DMS 273 treated with DMSO at 0.1 percent for 48 hours (cell line): ENCODE data around the gene MED26.

ENCODE experiments used
- DNase-seq: peaks from one replicate; lab custom pipeline; 2025; lab: John Stamatoyannopoulos, UW

The MED26 gene

DNA sequence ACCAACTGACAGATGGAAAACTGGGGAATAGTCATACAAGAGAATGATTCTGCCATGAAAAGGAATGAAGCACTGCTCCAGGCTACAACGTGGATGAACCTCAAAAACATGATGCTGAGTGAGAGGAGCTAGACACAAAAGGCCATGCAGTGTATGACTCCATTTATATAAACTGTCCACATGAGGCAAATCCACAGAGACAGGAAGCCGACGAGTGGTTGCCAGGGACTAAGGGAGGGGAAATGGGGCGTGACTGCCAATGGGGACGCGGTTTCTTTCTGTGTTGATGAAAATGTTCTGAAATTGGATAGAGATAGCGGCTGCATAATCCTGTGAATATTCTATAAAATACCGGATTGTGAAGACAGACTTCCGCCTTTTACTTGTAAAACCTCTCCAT lies 21.7 kb upstream of the MED26 start:
- no peak for DNase-seq

DNA sequence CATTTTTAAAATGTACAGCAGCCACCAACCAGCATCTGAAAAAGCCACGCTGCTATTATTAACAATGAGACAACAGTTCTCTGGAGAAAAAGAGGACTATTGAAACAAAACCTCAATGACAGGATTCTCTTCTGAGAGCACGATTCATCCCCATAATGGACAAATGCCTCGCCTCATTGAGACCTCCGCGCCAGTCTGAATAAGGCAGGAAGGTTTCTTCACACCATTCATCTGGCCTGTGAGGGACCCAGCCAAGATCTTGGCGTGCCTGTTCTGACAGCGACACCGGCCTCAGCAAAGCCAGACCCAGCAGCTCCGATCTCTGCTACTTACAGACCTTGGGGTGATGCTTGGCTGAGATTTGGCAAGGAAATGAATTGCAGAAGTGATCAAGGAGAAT lies 17.1 kb upstream of the MED26 start:
- no peak for DNase-seq

DNA sequence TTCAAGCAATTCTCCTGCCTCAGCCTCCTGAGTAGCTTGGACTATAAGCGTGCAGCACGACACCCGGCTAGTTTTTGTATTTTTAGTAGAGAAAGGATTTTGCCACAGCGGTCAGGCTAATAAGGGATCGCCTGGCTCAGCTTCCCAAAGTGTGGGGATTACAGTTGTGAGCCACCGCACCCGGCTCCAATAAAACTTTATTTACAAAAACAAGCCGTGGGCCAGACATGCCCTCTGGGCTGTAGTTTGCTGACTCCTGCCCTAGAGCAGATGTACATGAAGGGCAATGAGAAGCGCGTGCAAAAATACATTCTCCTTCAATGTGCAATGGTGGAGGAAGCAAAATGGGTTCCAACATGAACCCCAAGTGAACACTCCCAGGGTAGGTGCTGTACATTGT lies 13.7 kb upstream of the MED26 start:
- no peak for DNase-seq

- DNase-seq, result no peak
Measured at GRCh38 chr19:16640951-16641350, 12.9 kb upstream of the MED26 start.

GRCh38 chr19:16638666-16639065 lies 10.7 kb upstream of the MED26 start:
- no peak for DNase-seq

- DNase-seq, result peak; percentile 38
Measured at GRCh38 chr19:16637535-16637934, 9.5 kb upstream of the MED26 start.

- DNase-seq, result no peak
Measured at GRCh38 chr19:16631465-16631864, 3.5 kb upstream of the MED26 start.

- DNase-seq, result peak; percentile 48
Measured at GRCh38 chr19:16628984-16629691, 1.1 kb upstream of the MED26 start.

DNA sequence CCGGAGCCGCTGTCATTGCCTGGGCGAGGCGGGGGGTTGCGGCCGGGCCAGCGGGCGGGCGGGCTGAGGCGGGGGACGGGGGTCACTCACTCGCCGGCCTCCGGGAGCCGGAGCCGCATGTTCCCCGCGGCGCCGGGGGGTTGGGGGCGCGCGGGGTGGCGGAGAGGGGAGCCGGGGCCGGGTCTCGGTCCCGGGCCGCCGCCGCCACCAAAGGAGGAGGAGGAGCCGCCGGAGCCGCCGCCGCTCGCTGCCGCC lies 149 bp downstream of the MED26 start:
- DNase-seq, result no peak

DNA sequence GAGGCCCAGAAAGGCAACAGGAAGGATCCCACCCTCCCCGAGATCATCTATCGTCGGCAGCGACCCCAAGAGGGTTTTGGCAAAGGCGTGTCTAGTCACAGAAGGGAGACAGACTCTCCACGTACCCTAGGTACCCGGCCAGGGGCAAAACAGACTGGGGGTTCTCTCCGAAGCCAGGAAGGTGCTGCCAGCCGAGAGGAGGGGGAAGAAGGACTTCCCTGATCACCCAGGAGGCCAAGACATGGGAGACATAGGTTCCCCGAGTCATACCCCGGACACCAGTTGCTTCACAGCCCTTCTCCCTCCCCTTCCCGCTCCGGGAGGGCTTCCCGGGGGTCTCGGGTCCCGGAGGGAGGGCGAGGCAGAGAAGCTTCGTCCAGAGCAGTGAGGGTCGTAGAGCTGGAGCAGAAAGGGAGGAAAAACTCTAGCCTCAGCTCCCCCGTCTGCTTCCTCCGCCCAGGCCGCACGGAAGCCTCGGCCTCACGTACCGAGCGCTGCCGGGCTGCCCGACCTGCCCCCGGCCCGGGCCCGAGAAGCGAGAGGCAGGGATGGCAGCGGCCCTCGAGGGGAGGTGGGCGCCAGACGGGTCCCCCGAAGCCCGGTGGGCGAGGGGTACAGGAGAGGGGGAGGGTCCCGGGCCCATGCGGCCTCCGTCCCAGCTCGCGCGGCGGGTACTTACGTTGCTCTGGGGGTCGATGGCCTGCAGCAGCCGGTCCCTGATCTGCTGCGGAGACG lies 644 bp downstream of the MED26 start:
- no peak for DNase-seq

DNA sequence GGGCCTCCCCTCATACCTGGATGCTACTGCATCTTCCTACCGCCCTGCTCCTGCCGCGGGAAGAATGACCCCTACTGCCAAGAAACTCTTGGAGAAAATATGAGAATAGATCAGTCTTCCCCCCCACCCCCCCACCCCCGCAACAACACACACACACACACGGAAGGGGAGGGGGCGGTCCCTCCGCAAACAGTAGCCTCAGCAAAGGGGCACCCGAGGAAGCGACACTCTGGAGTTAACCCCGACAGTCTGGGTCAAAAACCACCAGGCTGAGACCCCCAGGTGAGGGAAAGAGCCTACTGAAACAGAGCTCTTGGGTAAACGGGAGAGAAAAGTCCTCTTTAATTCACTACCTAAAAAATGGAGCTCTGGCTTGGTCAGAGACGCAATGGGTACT lies 1.2 kb downstream of the MED26 start:
- DNase-seq, result no peak

DNA sequence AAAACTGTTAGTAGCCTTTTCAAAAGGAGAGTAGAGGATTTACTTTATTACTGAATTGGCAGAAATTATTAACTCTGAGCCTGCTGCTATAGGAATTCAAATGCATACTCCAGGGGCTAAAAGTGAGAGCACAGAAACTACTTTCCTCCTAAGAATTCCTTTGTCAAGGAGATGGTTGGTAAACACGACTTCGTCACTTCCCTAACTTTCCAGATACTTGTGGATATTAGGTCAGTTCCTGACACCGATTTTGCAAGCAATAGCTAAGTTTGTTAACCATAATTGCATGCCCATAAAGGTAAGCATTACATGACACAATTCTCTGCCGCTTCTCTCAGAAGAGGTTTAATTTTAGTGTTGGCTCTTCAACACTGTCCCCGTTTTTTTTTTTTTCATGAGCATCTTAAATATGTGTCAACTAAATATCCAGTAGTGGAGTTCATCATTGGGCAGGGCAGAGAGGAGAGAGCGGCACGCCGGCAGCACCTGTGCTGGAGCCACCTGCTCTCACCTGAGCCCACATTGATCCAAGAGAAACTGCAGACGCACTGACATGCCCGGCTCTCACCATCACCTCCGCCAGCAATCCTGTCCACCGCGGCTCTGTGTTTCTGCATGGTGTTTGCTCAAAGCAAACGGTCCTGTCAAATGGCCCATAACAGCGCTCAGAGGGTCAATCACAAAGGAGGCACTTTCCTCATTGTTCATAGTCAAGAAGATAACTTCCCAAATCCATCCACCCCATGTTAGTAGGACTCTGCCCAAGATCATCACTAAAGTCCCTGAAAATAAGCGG lies 2.6 kb downstream of the MED26 start:
- no peak for DNase-seq

GRCh38 chr19:16624236-16624635 lies 3.8 kb downstream of the MED26 start:
- no peak for DNase-seq

- no peak for DNase-seq
Measured at GRCh38 chr19:16623576-16623975, 4.4 kb downstream of the MED26 start.

- no peak for DNase-seq
Measured at GRCh38 chr19:16623066-16623465, 4.9 kb downstream of the MED26 start.

DNA sequence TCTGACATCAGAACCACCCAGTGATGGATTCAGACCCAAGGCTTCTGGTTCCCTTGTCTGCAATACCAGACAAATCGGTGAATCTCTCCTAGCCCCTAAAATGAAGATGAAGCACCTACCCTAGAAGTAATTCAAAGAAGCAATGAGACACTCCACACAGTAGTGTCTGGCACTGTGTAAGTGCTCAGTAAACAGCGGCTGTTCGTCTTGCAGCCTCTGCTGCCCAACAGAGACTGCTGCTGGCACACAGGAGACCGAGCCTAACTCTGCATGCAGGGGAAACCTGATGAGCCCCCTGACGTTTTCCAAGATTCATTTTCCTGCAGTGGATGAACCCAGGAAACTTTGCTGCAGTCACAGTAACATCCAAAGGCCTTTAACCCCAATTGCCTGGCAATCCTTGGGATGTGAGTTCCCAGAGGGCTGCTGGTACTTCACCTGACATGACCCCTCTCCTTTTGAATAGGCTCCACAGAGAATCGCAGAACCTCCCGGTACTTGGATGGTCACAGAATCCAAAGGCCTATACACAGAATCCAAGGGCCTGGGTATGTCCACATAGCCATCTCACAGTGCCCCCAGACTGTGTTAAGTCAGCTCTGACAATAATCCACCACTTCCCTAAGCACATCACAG lies 6.7 kb downstream of the MED26 start:
- DNase-seq, result no peak

DNA sequence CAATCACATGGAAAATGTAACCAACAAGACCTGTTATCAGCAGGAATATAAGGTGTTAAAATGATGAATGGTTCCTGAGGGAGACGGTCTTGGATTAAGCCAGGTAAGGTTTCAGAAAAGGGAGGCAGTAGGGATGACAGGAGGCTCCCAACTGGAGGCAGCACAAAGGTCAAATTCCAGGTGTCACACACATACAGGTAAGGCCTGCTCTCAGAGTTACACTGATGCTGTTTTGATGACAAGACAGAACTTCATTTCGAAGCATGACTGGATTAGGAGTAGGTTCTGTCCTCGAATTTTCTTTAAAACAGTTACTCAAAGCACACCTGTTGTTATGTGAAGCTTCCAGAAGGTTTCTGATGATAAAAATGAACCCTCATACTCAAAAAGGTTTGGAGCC lies 7.4 kb downstream of the MED26 start:
- DNase-seq, result no peak

- no peak for DNase-seq
Measured at GRCh38 chr19:16620018-16620417, 8.0 kb downstream of the MED26 start.

GRCh38 chr19:16619457-16619856 lies 8.5 kb downstream of the MED26 start:
- no peak for DNase-seq

- no peak for DNase-seq
Measured at GRCh38 chr19:16618248-16618647, 9.8 kb downstream of the MED26 start.

- DNase-seq, result no peak
Measured at GRCh38 chr19:16615808-16616207, 12.2 kb downstream of the MED26 start.

DNA sequence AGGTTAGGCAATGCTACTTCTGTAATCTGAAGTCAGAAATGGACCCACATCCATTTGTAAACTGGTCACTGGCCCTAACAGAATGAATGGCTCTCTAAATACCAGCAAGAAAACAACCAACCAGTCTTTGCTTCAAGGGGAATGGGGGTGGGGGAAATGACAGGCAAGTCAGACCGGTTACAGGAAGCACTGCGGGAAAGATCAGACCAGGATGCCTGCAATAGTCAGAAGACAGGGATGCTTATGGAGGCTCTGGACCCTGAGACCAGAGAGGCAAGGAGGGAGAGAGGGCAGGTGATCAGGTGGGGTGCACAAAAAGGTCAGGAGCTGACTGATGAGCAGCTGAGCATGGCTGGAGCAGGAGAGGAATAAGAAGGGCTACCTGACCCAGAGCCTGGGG lies 13.1 kb downstream of the MED26 start:
- no peak for DNase-seq

- DNase-seq, result no peak
Measured at GRCh38 chr19:16613841-16614240, 14.2 kb downstream of the MED26 start.
